BE2C (cell line): ENCODE results near the gene HDAC4.

Experiments
- DNase-seq: peaks from one replicate; pipeline ENCODE4 v3.0.0-alpha.2; 2020
- H3K27me3 ChIP-seq: fragments of 250-450 bp; sonication (Bioruptor Pico); 2 replicates; pipeline ENCODE4 v1.5.1; 2020; ENCODE audit warnings: mild to moderate bottlenecking
- H3K36me3 ChIP-seq: fragments of 250-450 bp; sonication (Bioruptor Pico); 2 replicates; pipeline ENCODE4 v1.5.1; 2020; ENCODE audit warnings: mild to moderate bottlenecking
- H3K4me1 ChIP-seq: fragments of 250-450 bp; sonication (Bioruptor Pico); 2 replicates; pipeline ENCODE4 v1.5.1; 2020
- H3K4me3 ChIP-seq: 2 replicates; pipeline ENCODE4 v1.5.1; 2011; ENCODE audit warnings: low read depth, low read length
- H3K9me3 ChIP-seq: fragments of 250-450 bp; sonication (Bioruptor Pico); 2 replicates; pipeline ENCODE4 v1.5.1; 2020
- TF ChIP-seq, protein P1 (sequence below): IDR thresholded peaks from 2 replicates; pipeline ENCODE4 v1.5.1; 2012; ENCODE audit warnings: mild to moderate bottlenecking, low read depth, low read length

The HDAC4 gene

DNA sequence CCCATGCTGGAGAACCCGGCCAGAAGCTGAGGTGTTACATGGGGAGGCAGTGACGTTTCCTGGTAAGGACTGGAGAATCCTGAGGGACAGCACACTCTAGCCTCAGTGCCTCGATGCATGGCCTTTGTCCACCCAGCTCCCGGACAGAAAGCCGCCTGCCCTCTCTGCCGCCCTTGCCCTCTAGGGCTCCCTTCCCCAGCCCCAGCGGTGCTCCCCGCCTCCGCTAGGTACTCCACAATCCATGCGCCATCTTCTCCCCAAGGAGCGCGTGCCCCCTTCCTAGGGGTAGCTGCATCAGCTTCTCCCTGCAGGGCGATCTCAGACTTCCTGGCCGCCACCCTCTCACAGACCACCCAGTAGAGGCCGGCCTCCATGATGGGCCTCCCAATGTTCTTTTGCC is 301.3 kb downstream of the HDAC4 start:
- no peak for DNase-seq
- no peaks in the 10 kb centered on the region for H3K27me3 ChIP-seq
- H3K36me3 ChIP-seq: peaks cover 12% of the 10 kb centered on the region
- no peaks in the 10 kb centered on the region for H3K9me3 ChIP-seq
- no peaks in the 10 kb centered on the region for H3K4me1 ChIP-seq
- no peak overlapping the region for H3K4me3 ChIP-seq
- TF ChIP-seq, protein P1, sequence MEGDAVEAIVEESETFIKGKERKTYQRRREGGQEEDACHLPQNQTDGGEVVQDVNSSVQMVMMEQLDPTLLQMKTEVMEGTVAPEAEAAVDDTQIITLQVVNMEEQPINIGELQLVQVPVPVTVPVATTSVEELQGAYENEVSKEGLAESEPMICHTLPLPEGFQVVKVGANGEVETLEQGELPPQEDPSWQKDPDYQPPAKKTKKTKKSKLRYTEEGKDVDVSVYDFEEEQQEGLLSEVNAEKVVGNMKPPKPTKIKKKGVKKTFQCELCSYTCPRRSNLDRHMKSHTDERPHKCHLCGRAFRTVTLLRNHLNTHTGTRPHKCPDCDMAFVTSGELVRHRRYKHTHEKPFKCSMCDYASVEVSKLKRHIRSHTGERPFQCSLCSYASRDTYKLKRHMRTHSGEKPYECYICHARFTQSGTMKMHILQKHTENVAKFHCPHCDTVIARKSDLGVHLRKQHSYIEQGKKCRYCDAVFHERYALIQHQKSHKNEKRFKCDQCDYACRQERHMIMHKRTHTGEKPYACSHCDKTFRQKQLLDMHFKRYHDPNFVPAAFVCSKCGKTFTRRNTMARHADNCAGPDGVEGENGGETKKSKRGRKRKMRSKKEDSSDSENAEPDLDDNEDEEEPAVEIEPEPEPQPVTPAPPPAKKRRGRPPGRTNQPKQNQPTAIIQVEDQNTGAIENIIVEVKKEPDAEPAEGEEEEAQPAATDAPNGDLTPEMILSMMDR: no peak

DNA sequence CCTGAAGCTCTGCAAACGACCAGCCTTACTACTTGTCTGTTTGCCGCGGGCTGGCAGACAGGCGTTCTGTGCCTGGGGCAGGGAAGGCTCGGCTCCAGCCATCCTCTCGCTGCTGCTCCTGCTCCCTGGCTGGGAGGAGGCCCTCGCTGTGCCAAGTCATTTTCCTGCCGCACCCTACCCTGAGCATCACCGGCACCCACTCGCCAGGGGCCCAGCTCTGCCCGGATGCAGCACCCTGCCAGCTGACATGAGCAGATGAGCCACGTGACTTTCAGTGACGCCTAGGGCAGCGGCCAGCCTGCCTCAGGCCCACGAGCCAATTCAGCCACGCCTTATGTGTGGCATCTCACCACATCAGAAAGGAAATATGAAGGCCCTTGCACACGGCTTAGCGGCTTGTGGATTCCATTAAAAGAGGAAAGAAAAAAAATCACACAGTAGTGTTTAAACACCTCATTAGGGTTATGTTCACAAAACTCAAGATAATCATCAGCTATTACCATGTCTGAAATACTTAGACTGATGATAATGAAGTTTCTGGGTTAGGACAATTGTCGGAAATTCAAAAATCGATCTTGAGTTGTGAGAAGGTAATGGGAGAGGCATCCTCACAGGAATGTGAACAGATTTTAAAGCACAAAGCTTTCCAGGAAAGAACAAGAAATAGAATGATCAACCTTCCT is 302.4 kb downstream of the HDAC4 start:
- DNase-seq: no peak
- no peaks in the 10 kb centered on the region for H3K9me3 ChIP-seq
- no peak overlapping the region for H3K4me3 ChIP-seq
- H3K27me3 ChIP-seq: no peaks in the 10 kb centered on the region
- TF ChIP-seq, protein P1: no peak
- peaks cover 10% of the 10 kb centered on the region for H3K36me3 ChIP-seq
- H3K4me1 ChIP-seq: no peaks in the 10 kb centered on the region

GRCh38 chr2:239097428-239097696 is 303.5 kb downstream of the HDAC4 start:
- H3K27me3 ChIP-seq: no peaks in the 10 kb centered on the region
- DNase-seq: no peak
- peaks cover 8% of the 10 kb centered on the region for H3K36me3 ChIP-seq
- H3K9me3 ChIP-seq: no peaks in the 10 kb centered on the region
- no peak overlapping the region for H3K4me3 ChIP-seq
- no peaks in the 10 kb centered on the region for H3K4me1 ChIP-seq
- TF ChIP-seq, protein P1: no peak

DNA sequence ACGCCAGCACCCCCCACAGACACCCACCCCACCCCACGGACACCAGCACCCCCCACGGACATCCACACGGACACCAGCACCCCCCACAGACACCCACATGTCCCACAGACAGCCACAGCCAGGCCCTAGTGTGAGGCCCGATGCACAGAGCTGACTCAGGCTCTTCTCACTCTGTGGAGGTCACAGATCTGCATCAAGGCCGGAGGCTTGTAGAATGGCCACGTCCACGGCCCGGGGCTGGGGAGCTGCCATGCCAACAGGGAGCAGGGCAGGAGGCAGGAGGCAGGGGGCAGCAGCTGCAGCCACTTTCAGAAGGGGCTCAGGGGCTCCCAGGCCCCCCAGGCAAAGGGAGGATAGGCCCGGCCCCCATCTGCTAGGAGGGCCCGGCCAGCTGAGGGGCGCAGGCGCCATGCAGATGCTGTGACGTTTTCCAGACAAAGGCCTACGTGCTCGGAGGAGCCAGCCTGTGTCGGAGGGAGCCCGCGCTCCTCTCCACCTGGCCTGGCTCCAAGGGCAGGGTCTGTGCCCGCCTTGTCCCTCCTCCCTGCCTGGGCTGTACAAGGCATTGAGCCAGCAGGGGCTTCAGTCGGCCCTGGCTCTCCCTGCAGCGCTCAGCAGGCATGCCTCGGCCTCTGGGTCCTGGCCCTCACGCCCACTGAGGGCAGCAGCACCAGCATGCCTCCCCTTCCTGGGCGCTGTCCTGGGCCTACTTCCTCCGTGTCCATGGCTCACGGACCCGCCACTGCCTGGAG is 304.0 kb downstream of the HDAC4 start:
- no peak for DNase-seq
- H3K4me3 ChIP-seq: no peak overlapping the region
- no peaks in the 10 kb centered on the region for H3K9me3 ChIP-seq
- no peaks in the 10 kb centered on the region for H3K27me3 ChIP-seq
- H3K36me3 ChIP-seq: peaks cover 7% of the 10 kb centered on the region
- TF ChIP-seq, protein P1: no peak
- H3K4me1 ChIP-seq: no peaks in the 10 kb centered on the region

DNA sequence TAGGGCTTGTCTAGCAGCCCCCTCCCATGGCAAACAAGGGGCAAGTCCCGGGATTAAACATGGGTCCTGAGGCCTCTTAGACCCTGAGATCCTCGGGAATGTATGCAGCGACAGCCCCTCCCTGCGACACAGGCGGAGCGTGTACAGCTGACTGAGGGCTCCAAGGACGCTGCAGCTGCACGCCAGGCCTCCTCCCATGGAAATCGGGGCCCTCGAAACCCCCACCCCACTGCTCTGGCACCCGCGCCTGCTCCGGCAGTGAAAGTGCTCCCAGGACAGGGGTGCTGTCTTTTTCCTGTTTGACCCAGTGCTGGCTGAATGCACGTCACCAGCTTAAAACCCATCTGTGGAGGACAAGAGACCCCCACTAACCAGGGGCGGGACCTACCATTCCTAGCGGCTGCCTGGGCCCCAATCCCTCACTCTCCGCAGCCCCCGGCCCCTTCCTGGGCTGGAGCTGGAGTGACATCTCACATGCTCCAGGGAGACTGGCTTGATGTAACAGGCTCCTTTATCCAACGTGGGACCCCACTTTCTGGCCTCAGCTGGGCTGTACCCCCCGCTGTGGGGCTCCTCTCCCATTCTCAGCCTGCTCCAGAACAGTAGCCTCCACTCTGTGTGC is 305.2 kb downstream of the HDAC4 start:
- Histone ChIP-seq H3K36me3 (peaks cover 4% of the 10 kb centered on the region; the same call in 1 of the 2 replicates), H3K4me3 (no peak overlapping the region), H3K4me1 (no peaks in the 10 kb centered on the region), H3K9me3 (no peaks in the 10 kb centered on the region), H3K27me3 (no peaks in the 10 kb centered on the region)
- TF ChIP-seq, protein P1: no peak
- DNase-seq: no peak

DNA sequence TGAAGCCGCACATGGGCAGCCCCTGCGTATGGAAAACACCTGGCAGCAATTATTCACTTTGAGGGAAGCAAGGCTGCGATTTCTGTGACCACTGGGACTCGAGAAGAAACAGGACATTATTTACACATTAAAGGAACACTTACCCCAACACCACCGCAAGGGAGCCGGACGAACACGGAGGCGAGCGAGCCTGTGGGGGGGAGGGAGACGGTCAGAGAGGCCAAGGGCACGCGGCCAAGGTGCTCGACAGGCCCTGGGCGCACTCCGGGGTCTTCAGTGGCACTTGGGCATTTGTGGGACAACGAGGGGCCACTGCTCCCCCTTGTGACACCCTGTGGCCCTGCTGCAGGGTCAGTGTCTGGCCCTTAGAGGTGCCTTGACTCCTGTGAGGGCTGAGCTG is 306.0 kb downstream of the HDAC4 start:
- TF ChIP-seq, protein P1: no peak
- Histone ChIP-seq H3K4me3 (no peak overlapping the region), H3K4me1 (no peaks in the 10 kb centered on the region), H3K36me3 (peaks cover 4% of the 10 kb centered on the region; the same call in 1 of the 2 replicates), H3K9me3 (no peaks in the 10 kb centered on the region), H3K27me3 (no peaks in the 10 kb centered on the region)
- DNase-seq: no peak
